SK-N-SH (cell line): Measurements from ENCODE around the gene DIPK1C. TPM values are rescaled to one million over a fixed set of nuclear protein-coding genes. Genes with fewer than 3 reads are reported as not detected.

Experiments
- CTCF ChIA-PET: fragments of 300-600, 350-600 bp; formaldehyde crosslinking; extraction: SDS; loops from one replicate; lab custom pipeline; 2021; lab: Yijun Ruan, JAX
- POLR2A ChIA-PET: fragments of 350-600 bp; sonication (Branson Sonifier 250); formaldehyde crosslinking; extraction: SDS; loops from one replicate; lab custom pipeline; 2020; ENCODE audit warnings: antibody characterized with exemption, inconsistent platforms; lab: Yijun Ruan, JAX
- DNase-seq: peaks from one replicate; pipeline ENCODE4 v3.0.0; 2012
- H2AFZ ChIP-seq: fragments of 200-600 bp; sonication (generic); 2 replicates; pipeline ENCODE4 v1.8.1; 2016; ENCODE audit warnings: antibody characterized with exemption, mild to moderate bottlenecking, low read depth
- H3F3A ChIP-seq: fragments of 200-600 bp; sonication (generic); replicated peaks from 2 replicates; pipeline ENCODE3; 2016; ENCODE audit warnings: antibody characterized with exemption, mild to moderate bottlenecking; ENCODE audit not compliant: insufficient read depth
- H3K27ac ChIP-seq, 2 experiments: fragments of 200-500 bp in 1 of 2; fragments of 200-600 bp in 1 of 2; sonication (Bioruptor generic) in 1 of 2; sonication (generic), shearing (Covaris generic) in 1 of 2; 2 replicates each; pipeline versions ENCODE4 v1.5.1 to v1.6.1; 2014 to 2016; ENCODE audit warnings: low read depth in 2 of 2, inconsistent platforms in 1 of 2, low read length in 1 of 2, mild to moderate bottlenecking in 1 of 2, mixed read lengths in 1 of 2
- H3K27me3 ChIP-seq: fragments of 200-600 bp; sonication (generic), shearing (Covaris generic); 2 replicates; pipeline ENCODE4 v1.6.1; 2016; ENCODE audit warnings: mixed run types; ENCODE audit not compliant: insufficient read depth
- H3K36me3 ChIP-seq, 2 experiments: fragments of 200-500 bp in 1 of 2; fragments of 200-600 bp in 1 of 2; sonication (Bioruptor generic) in 1 of 2; sonication (generic) in 1 of 2; replicated peaks in 1 of 2; 2 replicates each; pipeline versions ENCODE3 to v1.5.1; 2014 to 2016; ENCODE audit warnings: low read length in 1 of 2, mild to moderate bottlenecking in 1 of 2; ENCODE audit not compliant: insufficient read depth in 2 of 2, control insufficient read depth in 1 of 2
- H3K4me1 ChIP-seq, 2 experiments: fragments of 200-500 bp in 1 of 2; fragments of 200-600 bp in 1 of 2; sonication (Bioruptor generic) in 1 of 2; sonication (generic), shearing (Covaris generic) in 1 of 2; 2 replicates each; pipeline versions ENCODE4 v1.5.1 to v1.6.1; 2014 to 2016; ENCODE audit warnings: low read depth in 1 of 2, low read length in 1 of 2, mixed run types in 1 of 2; ENCODE audit not compliant: insufficient read depth in 2 of 2, control insufficient read depth in 1 of 2
- H3K4me2 ChIP-seq: fragments of 200-600 bp; sonication (generic), shearing (Covaris generic); 2 replicates; pipeline ENCODE4 v1.6.1; 2017; ENCODE audit warnings: mixed run types
- H3K4me3 ChIP-seq, 2 experiments: fragments of 200-500 bp in 1 of 2; fragments of 200-600 bp in 1 of 2; sonication (Bioruptor generic) in 1 of 2; sonication (generic), shearing (Covaris generic) in 1 of 2; 2 replicates each; pipeline versions ENCODE4 v1.5.1 to v1.8.1; 2014 to 2016; ENCODE audit warnings: low read depth in 2 of 2, inconsistent platforms in 1 of 2, low read length in 1 of 2, mild to moderate bottlenecking in 1 of 2, mixed read lengths in 1 of 2, moderate library complexity in 1 of 2
- H3K79me2 ChIP-seq: fragments of 200-600 bp; sonication (generic); 2 replicates; pipeline ENCODE4 v1.8.1; 2017; ENCODE audit warnings: mild to moderate bottlenecking; ENCODE audit not compliant: insufficient read depth
- H3K9ac ChIP-seq: fragments of 200-600 bp; sonication (generic); 2 replicates; pipeline ENCODE4 v1.6.1; 2017; ENCODE audit warnings: mixed run types
- H3K9me2 ChIP-seq: fragments of 200-600 bp; sonication (generic); 2 replicates; pipeline ENCODE4 v1.6.1; 2017; ENCODE audit warnings: mixed run types
- H3K9me3 ChIP-seq: fragments of 200-600 bp; sonication (generic); 2 replicates; pipeline ENCODE4 v1.6.1; 2017; ENCODE audit warnings: mixed run types, mild to moderate bottlenecking, moderate library complexity
- H4K20me1 ChIP-seq: fragments of 200-600 bp; sonication (generic); 2 replicates; pipeline ENCODE4 v1.6.1; 2017; ENCODE audit warnings: mild to moderate bottlenecking, mixed run types; ENCODE audit not compliant: insufficient read depth
- CHD2 ChIP-seq: fragments of 150-350 bp; IDR thresholded peaks from 2 replicates; pipeline ENCODE4 v1.6.1; 2018; ENCODE audit warnings: low read length; ENCODE audit not compliant: partially characterized antibody
- CTCF ChIP-seq: fragments of 200-600 bp; sonication (generic); IDR thresholded peaks from 2 replicates; pipeline ENCODE4 v1.6.1; 2017; ENCODE audit warnings: antibody characterized with exemption, mild to moderate bottlenecking, moderate library complexity
- ELF1 ChIP-seq: IDR thresholded peaks from 2 replicates; pipeline ENCODE4 v1.4.0; 2012
- EP300 ChIP-seq, 2 experiments: IDR thresholded peaks; 2 replicates each; pipeline versions ENCODE4 v1.4.0 to v1.6.1; 2012; ENCODE audit warnings: borderline replicate concordance in 1 of 2, low read depth in 1 of 2, low read length in 1 of 2
- FOSL2 ChIP-seq: IDR thresholded peaks from 2 replicates; pipeline ENCODE4 v1.4.0; 2012; ENCODE audit warnings: low read depth, mild to moderate bottlenecking, moderate library complexity, borderline replicate concordance
- MXI1 ChIP-seq: IDR thresholded peaks from 2 replicates; pipeline ENCODE4 v1.6.1; 2012; ENCODE audit warnings: mild to moderate bottlenecking, low read depth, low read length, improper control_type of control experiment
- POLR2AphosphoS5 ChIP-seq: IDR thresholded peaks from 2 replicates; pipeline ENCODE4 v1.6.1; 2012; ENCODE audit warnings: low read depth, low read length
- SMC3 ChIP-seq: IDR thresholded peaks from 2 replicates; pipeline ENCODE4 v1.6.1; 2012; ENCODE audit warnings: low read depth, low read length, improper control_type of control experiment
- YY1 ChIP-seq: IDR thresholded peaks from 2 replicates; pipeline ENCODE4 v1.4.0; 2012; ENCODE audit warnings: low read depth, mild to moderate bottlenecking
- WGBS: methylation state at CpG from one replicate; pipeline ENCODE4 v1.1.6; 2017; ENCODE audit warnings: low lambda C conversion rate; 5-methylcytosine and 5-hydroxymethylcytosine counted together
- polyA plus RNA-seq, 3 experiments: library from polyadenylated mRNA; depleted of rRNA; stranded (reverse); fragments of >200 nt; gene quantifications; 2 replicates each; pipeline ENCODE4 v1.2.3, GENCODE V29; 2012

DIPK1C gene
- polyA plus RNA-seq, 1 of the 3 experiments (the other 2 are of a cell fraction): not detected

GRCh38 chr18:74413836-74414235, 43.3 kb downstream of the DIPK1C start:
- TF ChIP-seq CHD2 (no peak), POLR2AphosphoS5 (no peak), FOSL2 (no peak), CTCF (no peak), SMC3 (no peak), EP300 (IDR thresholded peaks at IDR 0.05; ENCODE audit: borderline replicate concordance in 1 of 2, low read depth in 1 of 2, low read length in 1 of 2) (no peak)
- TF ChIP-seq, all 33 proteins: peak for 0
- Histone ChIP-seq H3K27ac (no peak overlapping the region), H3K4me2 (no peak overlapping the region), H3K36me3 (no peaks in the 10 kb centered on the region), H3K9me3 (no peaks in the 10 kb centered on the region), H3K4me1 (no peaks in the 10 kb centered on the region), H3K4me3 (no peak overlapping the region), H3F3A (no peaks in the 10 kb centered on the region), H3K9ac (no peak overlapping the region), H3K79me2 (no peaks in the 10 kb centered on the region), H2AFZ (no peak overlapping the region), H4K20me1 (no peaks in the 10 kb centered on the region), H3K27me3 (peaks cover 76% of the 10 kb centered on the region), H3K9me2 (no peaks in the 10 kb centered on the region)
- ChIA-PET CTCF (no interaction called here), POLR2A (no interaction called here)
- no peak for DNase-seq
- 22% methylated on average over 7 of the region's 7 CpGs for WGBS

DNA sequence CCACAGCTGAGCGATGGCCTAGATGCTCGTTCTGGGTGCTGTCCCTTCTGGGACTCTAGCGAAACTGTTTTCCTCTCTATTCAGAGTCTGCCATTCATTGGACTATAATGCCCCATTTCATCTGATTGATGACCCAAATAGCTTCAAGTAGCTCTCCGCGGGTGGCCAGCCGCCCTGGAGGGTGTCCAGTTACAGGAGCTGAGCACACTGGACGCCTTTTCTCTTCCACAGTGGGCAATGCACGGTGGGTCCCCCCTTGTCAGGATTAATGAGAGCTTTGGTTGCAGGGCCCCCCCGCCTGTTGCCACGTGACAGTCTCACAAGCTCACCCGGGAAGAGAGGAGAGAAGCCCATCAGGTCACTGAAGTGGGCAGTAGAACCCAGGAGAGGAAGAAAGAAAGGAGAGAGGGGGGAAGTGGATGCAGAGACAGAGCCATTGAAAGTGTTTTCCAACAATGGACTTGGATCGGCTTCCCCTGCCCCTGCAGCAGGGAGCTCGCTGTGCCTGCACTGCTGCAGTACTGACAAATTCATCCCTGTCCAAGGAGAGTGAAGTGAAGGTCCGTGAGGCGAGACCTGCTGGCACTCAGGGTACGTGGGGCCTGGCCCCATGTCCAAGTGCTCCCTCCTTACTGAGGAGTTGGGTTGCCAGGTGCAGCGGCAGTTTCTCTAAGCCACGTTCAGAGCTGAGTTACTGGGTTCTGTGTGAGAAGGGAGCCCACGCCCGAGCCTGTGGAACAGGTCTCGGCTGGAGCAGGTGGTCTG, 44.8 kb downstream of the DIPK1C start:
- H3K4me1 ChIP-seq: no peaks in the 10 kb centered on the region
- WGBS: 8% methylated on average over 6 of the region's 21 CpGs
- no peaks in the 10 kb centered on the region for H3K9me2 ChIP-seq
- POLR2A ChIA-PET: no interaction called here
- H3K4me2 ChIP-seq: no peak overlapping the region
- peaks cover 72% of the 10 kb centered on the region for H3K27me3 ChIP-seq
- DNase-seq: no peak
- no peaks in the 10 kb centered on the region for H3F3A ChIP-seq
- no peaks in the 10 kb centered on the region for H3K79me2 ChIP-seq
- no peak overlapping the region for H3K4me3 ChIP-seq
- no peak overlapping the region for H3K27ac ChIP-seq
- H2AFZ ChIP-seq: no peak overlapping the region
- TF ChIP-seq MXI1: no peak
- no peak for TF ChIP-seq YY1
- no peak for TF ChIP-seq ELF1
- TF ChIP-seq CTCF: no peak
- no peak overlapping the region for H3K9ac ChIP-seq
- H3K9me3 ChIP-seq: no peaks in the 10 kb centered on the region
- CTCF ChIA-PET: no interaction called here
- H4K20me1 ChIP-seq: no peaks in the 10 kb centered on the region
- no peaks in the 10 kb centered on the region for H3K36me3 ChIP-seq
